GM11168 (cell line): ENCODE data around the gene PHLPP1.

Experiments
- in situ Hi-C: fragments of 300-500 bp; cut with MboI; formaldehyde crosslinking; loops from one replicate; pipeline ENCODE4 v1.12.0; 2022; ENCODE audit warnings: low sequenced_read_pairs; ENCODE audit not compliant: unreplicated experiment

The PHLPP1 gene

DNA sequence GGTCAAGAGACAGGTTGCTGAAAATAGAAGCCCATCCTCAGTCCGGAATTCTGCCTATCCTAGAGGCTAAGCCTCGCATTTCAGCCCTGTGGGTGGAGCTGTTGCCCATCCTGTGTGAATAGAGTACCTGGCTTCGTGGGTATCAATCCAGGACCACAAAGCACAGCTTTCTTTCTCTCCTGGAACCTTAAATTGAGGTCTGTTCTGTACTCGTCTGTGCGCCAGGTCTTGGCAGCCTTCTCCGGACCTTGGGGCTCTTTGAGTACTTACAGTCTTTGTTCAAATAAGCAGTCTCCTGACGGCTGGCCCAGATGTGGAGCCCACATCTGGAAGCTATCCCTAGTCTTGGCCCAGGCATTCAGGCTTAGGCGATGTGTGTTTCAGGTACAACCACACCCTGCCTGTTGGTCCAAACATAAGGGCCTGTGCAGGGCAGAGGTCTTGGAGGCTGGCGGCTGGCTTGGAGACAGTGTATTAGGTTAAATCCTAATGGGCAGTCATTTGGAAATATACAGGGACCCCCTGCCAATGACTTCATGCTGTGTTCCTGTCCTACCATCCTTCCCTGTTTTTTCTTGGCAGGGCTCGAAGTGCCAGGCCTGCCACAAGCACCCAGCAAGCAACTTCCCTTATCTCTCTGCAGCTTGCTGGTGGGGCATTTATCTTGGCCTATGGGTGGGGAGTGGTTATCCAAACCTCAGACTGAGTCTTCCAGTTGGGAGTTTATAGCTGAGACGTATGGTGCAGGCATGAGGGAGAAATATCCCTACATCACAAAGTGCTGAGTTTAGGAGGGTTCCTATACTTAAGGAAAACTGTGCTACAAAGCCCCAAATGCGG is 310.1 kb downstream of the PHLPP1 start:
- in situ Hi-C loops, result no loop called here

DNA sequence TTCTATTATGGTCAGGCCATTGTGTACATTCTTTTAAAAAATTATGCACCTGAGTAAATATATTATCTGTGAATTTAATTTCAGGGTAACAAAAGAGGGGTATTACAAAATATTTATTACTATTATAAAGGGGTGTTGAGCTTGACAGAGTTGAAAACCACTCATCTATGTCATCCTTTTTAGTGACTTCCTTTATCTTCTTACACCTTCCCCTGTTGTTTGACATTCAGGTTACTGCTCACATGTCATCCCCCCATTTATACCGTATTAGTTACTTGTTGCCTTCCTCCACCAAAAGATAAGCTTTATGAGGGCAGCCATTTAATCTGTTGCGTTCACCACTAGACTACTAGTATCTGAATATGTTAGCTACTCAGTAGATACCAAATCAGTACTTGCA is 313.0 kb downstream of the PHLPP1 start:
- in situ Hi-C loops, result no loop called here
